Left ventricle myocardium inferior (tissue), 1 donor: Measurements from ENCODE around the gene CYB561D2. TPM values are rescaled to one million over a fixed set of nuclear protein-coding genes. Genes with fewer than 3 reads are reported as not detected.

Source experiments
- DNase-seq: peaks from one replicate; pipeline ENCODE4 v3.0.0-alpha.2; 2020
- H3K27ac ChIP-seq: fragments of 200-600 bp; replicated peaks from 2 replicates; pipeline ENCODE4 v1.8.0; 2021
- H3K27me3 ChIP-seq: fragments of 200-600 bp; 2 replicates; pipeline ENCODE4 v1.8.0; 2021; ENCODE audit warnings: low read depth
- H3K36me3 ChIP-seq: fragments of 200-600 bp; 2 replicates; pipeline ENCODE4 v1.8.0; 2021
- H3K4me1 ChIP-seq: fragments of 200-600 bp; 2 replicates; pipeline ENCODE4 v1.8.0; 2021
- H3K4me3 ChIP-seq: fragments of 200-600 bp; 2 replicates; pipeline ENCODE4 v1.8.0; 2021; ENCODE audit warnings: mild to moderate bottlenecking, moderate library complexity
- H3K9me3 ChIP-seq: fragments of 200-600 bp; replicated peaks from 2 replicates; pipeline ENCODE4 v1.8.0; 2021
- CTCF ChIP-seq: fragments of 200-600 bp; IDR thresholded peaks from 2 replicates; pipeline ENCODE4 v1.8.0; 2021; ENCODE audit warnings: antibody characterized with exemption, mild to moderate bottlenecking, borderline replicate concordance
- intact Hi-C: fragments of 100-400 bp; cut with micrococcal nuclease; formaldehyde crosslinking; loops from one replicate; pipeline ENCODE4 v1.11.0; 2022
- total RNA-seq: library from RNA; stranded (reverse); fragmentation: NEBNext Ultra II Directional; extraction: Animal tissue kit (Norgen Biotek cat#: 25700); gene quantifications from one replicate; pipeline ENCODE4 v1.2.1, GENCODE V29; 2021
- donor health status: DM: no; HTN: yes; CAD: no; lungs with severe emphysema.

Gene CYB561D2
- total RNA-seq, 1 donor from 2014 or later, result 7.0 TPM

DNA sequence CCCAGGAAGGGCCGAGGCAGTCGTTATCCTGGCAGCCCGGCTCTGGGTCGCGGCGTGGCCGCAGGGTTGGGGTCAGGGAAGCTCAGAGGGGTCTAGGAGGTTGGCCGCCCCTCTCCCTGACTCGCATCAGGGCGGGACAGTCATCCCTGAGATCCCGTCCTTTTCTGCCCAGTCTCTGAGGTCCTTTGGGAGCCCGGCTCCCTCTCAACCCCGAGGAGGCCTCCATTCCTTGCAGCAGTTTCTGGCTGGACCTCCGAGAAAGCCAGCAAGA, 28.6 kb upstream of the CYB561D2 start:
- Histone ChIP-seq H3K4me1 (peaks cover 93% of the 10 kb centered on the region), H3K9me3 (no peaks in the 10 kb centered on the region), H3K27me3 (no peaks in the 10 kb centered on the region), H3K36me3 (peaks cover 50% of the 10 kb centered on the region), H3K27ac (peak overlapping the region; percentile 99), H3K4me3 (peak overlapping the region; percentile 86)
- TF ChIP-seq CTCF, result no peak
- intact Hi-C loops, result no loop called here
- DNase-seq, result no peak

- no peak for TF ChIP-seq CTCF
- DNase-seq, result peak; percentile 73
- Histone ChIP-seq H3K4me3 (peak within 1 kb of the TSS; percentile 86), H3K36me3 (peaks cover 45% of the 10 kb centered on the region), H3K27me3 (no peaks in the 10 kb centered on the region), H3K4me1 (peaks cover 93% of the 10 kb centered on the region), H3K9me3 (no peaks in the 10 kb centered on the region), H3K27ac (peak within 1 kb of the TSS; percentile 99)
- intact Hi-C loops, result no loop called here
Observed at GRCh38 chr3:50322386-50323091, 28.1 kb upstream of the CYB561D2 start, which contains the start of gene HYAL2. Gene HYAL2, minus strand, starts transcription at chr3:50322745. Its CDS starts 2,256 bp downstream, at chr3:50320489.

DNA sequence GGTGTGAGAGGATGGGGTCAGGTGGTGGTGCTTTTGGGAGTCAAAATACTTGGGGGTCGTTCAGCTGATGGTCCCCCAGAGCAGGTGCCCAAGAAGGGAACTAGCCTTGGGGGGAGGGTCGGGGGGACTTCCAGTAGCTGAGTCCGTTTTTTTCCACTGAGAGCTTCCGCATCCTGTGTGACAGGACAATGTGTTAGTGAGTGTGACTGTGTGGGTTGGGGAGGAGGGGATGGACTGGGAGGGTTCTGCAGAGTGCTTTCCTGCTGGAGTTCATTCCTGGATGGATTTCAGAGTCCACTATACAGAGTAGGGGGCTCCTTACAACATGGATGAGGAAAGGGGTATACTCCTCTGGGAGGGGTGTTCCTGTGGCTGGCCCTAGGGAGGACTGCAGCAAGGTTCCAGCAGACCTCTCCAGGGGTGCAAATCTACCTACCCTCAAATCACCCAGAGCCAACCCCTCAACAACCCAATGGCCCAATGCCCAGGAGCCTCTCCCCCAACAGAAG, 27.5 kb upstream of the CYB561D2 start:
- Histone ChIP-seq H3K27ac (peak overlapping the region; percentile 99), H3K36me3 (peaks cover 39% of the 10 kb centered on the region), H3K4me3 (peak overlapping the region; percentile 86), H3K4me1 (peaks cover 93% of the 10 kb centered on the region), H3K9me3 (no peaks in the 10 kb centered on the region), H3K27me3 (no peaks in the 10 kb centered on the region)
- TF ChIP-seq CTCF, result no peak
- intact Hi-C loops, result no loop called here
- peak; percentile 47 for DNase-seq

DNA sequence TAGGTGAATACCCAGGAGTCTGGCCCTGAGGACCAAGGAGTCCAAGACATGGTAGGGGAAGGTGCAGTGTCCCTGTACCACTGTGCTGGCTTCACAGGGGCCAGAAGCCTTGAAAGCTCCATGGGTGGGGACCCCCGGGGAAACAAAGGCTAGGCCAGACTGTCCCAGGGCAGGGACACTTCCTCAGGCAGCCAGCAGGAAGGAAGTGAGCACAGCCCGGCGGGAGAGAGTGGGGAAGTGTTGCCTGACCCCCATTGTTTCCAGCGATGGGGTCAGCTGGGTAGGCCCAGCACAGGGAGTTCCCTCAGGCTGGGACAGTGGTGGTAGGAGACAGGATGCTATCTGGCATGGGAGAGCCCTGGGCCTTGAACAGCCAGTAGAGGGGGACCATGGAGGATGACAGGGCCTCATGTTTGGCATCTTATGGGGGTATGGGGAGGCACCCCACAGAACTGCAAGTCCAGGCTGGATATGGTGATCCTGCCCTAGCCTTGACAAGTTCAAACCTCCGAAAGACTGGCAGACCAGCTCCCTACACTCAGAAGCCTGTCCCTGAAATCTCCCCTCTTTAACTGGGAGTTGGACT, 27.0 kb upstream of the CYB561D2 start:
- H3K4me1 ChIP-seq, result peaks cover 93% of the 10 kb centered on the region
- TF ChIP-seq CTCF, result no peak
- intact Hi-C loops, result no loop called here
- H3K27me3 ChIP-seq, result no peaks in the 10 kb centered on the region
- peak; percentile 74 for DNase-seq
- no peaks in the 10 kb centered on the region for H3K9me3 ChIP-seq
- H3K4me3 ChIP-seq, result peak overlapping the region; percentile 86
- H3K27ac ChIP-seq, result peak overlapping the region; percentile 99
- peaks cover 33% of the 10 kb centered on the region for H3K36me3 ChIP-seq

- peak; percentile 74 for DNase-seq
- H3K9me3 ChIP-seq, result no peaks in the 10 kb centered on the region
- H3K27ac ChIP-seq, result peak overlapping the region; percentile 99
- intact Hi-C loops, result no loop called here
- peak overlapping the region; percentile 86 for H3K4me3 ChIP-seq
- peaks cover 31% of the 10 kb centered on the region for H3K36me3 ChIP-seq
- H3K27me3 ChIP-seq, result no peaks in the 10 kb centered on the region
- peaks cover 90% of the 10 kb centered on the region for H3K4me1 ChIP-seq
- TF ChIP-seq CTCF, result peak; percentile 92
Observed at GRCh38 chr3:50324351-50325112, 26.1 kb upstream of the CYB561D2 start.
